Stimulated activated CD4-positive, alpha-beta T cell treated with anti-CD3 and anti-CD28 coated beads, Interleukin-15, amount 100 ng/mL, for 48 hours (primary cell): Measurements from ENCODE around the gene EBF3.

Experiments used
- DNase-seq, 2 donors: peaks; one replicate each; pipeline ENCODE4 v3.0.0-alpha.2; 2020; ENCODE audit warnings: low read depth in 2 of 2

EBF3 gene

GRCh38 chr10:129963641-129964501 is at the start of gene EBF3:
Gene EBF3, minus strand, starts transcription at chr10:129964274. Its CDS starts 506 bp downstream, at chr10:129963768.
- no peak for DNase-seq

- no peak for DNase-seq
Observed at GRCh38 chr10:130013335-130014262, 49.5 kb upstream of the EBF3 start.

DNA sequence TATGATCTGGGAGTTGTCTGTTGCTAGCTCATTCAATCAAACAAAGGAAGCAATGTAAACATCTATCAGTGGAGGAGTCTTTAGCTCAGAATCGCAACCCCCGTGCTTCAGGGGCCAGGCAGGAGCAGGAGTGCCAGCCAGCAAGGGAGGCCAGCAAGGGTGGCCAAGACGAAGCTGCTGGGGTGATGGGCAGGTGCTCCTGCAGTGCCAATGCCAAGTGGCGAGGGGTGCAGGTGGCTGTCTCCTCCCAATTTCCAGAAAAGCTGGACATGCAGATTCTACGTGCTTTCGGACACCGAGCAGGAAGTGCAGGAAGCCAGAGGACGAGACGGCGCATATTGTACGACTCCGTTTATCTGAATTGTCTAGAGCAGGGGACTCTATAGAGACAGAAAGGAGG is 48.1 kb upstream of the EBF3 start:
- DNase-seq = no peak

GRCh38 chr10:130010653-130011052 is 46.6 kb upstream of the EBF3 start:
- no peak for DNase-seq

- no peak for DNase-seq
Observed at GRCh38 chr10:130009228-130009627, 45.2 kb upstream of the EBF3 start.

DNA sequence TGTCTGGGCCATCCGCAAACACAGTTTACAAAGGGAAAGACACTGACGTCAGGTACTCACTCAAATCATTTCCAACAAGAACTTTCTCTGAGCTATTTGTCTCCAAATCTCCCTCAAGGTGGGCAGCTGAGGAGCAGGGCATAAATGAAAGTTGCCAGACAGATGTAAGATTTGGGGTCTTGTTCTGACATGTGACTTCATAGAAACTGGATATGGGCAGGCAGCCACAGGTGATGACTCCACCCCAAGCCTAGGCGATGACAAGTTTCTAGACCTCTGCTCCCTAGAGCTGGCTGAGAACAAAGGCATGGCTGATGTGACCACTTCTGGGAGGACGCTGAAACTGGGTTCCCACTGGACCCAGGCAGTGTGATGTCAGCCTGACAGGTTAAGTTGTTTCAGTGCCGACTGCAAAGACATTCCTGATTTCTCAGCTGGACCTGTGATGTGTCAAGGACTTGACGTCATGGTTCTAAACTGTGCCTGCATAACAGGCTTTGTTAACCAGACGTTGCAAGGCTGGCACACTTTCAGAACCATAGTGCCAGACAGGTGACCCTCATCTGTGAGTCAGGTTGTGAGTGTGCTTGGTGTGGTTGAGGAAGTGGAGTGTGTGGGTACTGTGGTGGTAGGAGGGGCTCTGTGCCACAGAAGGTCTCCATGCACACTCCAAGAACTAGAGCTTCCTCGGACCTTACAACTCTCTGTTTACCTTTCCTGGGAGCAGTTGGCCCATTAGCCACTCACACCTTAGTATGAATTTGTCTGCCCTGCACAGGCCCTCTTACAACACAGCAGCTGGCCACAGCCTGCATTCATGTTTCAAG is 39.9 kb upstream of the EBF3 start:
- no peak for DNase-seq

DNA sequence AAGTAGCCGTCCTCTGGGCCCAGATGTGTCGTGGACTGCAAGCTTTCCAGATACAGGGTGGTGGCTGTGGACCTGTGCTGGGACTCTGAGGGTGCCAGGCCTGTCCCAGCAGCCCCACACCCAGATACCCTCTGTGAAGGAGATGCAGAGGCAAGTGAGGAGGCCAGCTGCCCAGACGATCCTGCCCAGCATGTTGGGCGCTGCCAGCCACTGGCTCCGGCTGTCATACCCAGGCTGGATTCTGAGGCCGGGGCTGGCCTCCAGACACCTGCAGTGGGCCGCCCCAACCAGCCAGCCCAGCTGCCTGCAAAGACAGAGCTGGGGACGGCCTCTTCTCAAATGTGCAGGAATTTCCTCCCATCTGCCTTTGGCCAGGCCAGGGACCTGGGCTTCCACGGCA is 39.1 kb upstream of the EBF3 start:
- no peak for DNase-seq

- no peak for DNase-seq
Observed at GRCh38 chr10:130002606-130003005, 38.5 kb upstream of the EBF3 start.

GRCh38 chr10:130000918-130001317 is 36.8 kb upstream of the EBF3 start:
- DNase-seq = no peak

GRCh38 chr10:129999140-129999539 is 35.1 kb upstream of the EBF3 start:
- no peak for DNase-seq

GRCh38 chr10:129993621-129994020 is 29.5 kb upstream of the EBF3 start:
- DNase-seq = no peak

DNA sequence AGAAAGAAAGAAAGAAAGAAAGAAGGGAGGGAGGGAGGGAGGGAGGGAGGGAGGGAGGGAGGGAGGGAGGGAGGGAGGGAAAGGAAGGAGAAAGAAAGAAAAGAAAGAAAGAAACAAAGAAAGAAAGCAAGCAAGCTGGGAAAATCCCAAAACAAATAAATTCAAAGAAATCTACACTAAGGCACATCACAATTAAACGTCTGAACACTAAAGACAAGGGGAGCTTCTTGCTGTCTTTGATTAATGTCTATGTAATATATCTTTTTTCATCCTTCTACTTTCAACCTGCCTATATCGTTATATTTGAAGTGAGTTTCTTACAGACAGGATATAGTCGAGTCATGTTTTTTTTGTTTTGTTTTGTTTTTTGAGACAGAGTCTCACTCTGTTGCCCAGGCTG is 28.3 kb upstream of the EBF3 start:
- no peak for DNase-seq

DNA sequence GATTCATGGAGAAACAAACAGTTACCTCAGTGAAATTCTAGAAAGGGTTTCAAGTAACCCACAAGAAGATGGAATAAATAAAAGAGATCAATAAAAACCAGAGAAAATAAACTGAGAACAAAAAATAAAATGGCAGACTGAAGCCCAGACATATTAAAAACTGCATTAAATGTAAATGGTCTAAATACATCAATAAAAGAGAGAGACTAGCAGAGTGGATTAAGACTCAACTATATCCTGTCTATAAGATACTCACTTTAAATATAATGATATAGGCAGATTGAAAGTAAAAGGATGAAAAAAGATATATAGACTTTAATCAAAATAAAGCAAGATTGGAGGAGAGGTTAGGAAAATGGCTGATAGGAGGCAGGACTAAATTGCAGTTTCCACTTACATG is 18.8 kb upstream of the EBF3 start:
- no peak for DNase-seq

DNA sequence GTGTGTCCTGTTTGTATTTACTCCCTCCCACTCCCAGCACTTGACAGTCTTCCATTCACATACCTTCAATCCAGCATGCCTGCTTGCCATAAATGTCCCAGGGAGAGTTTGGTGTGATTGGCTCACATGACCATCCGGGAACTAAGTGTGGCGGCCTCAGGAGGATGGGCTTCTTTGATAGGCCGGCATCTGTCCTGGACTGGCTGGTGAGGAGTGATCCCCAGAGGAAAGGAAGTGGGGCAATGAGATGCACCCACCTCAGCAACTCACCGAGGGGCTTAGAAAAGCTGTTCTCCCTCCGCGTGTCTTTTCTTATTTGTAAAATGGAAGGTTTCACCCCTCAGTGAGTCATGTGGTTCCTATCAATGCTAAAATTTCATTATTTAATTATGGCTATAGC is 14.9 kb upstream of the EBF3 start:
- no peak for DNase-seq

GRCh38 chr10:129978322-129978721 is 14.2 kb upstream of the EBF3 start:
- DNase-seq = no peak

- no peak for DNase-seq
Observed at GRCh38 chr10:129977794-129978193, 13.7 kb upstream of the EBF3 start.

- DNase-seq = no peak
Observed at GRCh38 chr10:129973674-129974059, 9.6 kb upstream of the EBF3 start.

GRCh38 chr10:129972966-129973673 is 9.0 kb upstream of the EBF3 start:
- DNase-seq = no peak

DNA sequence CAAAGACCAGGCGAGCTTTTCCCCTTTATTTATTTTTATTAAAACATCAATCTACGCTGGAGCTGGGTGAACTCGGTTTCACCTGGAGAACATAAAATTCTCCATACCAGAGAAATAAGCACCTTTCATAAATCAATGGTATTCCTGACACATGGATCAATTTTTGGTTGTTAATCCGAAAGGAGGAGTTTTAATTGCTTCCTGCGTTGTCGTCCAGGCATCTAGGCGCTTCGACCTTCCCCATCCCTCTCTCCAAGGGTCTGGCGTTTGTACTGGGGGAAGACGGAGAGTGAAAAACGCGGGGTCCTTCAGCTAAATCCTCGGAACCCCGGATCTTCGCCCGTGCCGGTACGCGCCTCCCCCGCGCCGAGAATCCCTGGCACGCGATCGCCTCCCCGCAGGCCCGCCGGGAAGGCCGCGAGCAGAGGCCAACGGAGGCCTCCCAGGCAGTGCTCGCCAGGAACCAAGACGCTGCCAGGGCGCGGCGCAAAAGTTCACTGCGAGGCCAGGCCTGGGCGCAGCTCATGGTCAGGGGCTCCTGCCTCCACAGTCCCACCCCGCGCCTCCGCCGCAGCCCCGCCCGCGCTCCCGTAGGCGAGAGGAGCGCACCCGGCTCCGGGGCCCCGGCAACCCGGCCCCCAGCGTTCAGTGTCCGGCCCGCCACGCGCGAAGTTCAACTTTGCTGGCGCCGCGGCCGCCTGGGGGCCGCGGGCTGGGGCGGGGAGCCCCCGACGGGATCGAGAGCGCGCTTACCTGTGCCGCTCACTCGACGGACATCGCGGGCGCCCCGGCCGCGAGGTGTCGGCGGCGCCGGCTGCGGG is 8.3 kb upstream of the EBF3 start:
- no peak for DNase-seq

DNA sequence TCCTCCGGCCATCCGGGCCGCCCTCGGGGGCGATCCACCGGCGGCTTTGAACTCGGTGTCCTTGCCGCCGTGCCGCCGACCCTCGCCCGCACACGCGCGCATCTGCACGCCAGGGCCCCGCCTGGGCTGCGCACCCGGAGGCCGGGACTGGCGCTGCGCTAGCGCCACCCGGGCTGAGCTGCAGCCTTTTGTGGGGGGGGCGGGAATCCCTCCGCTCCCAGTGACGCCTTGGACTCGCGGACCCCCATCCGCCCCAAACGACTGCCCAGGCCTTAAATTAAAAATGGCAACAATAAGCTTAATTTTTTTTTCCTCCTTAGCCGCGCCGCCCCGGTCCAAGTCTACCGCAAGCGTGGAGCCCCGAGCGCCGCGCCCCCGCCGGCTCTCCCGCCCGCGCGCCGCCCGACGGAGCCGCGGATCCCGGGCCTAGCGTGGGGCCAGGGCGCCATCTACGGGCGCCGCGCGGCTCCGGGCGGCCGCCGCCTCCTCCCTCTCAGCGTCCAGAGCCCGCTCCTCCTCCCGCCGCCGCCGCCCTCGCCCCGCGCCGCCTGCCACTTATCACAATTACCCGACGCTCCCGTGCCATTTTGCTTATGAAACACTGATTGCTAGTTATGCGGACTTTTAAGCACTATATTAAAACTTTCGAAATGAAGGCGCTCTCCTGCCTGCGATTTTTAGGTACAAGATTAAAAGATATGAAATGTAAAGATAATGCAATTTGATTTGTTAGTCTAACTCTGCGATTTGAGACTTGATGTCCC is 7.5 kb upstream of the EBF3 start:
- DNase-seq = peak in 1 of 2 donors; percentile 47
